ENCODE data around the gene KAZALD1. TPM values are rescaled to one million over a fixed set of nuclear protein-coding genes. Genes with fewer than 3 reads are reported as not detected.
"Not testable (repeated sequence)": the region's sequence is repeated elsewhere in the genome, so short reads cannot be mapped to it uniquely, and the experiment has no call there.

Gene KAZALD1
- total and polyA plus RNA-seq, 10 of the 15 experiments (the other 5 are each of a cell fraction or from before 2014, with no cell fraction given), result 0.10 to 4.3 (median 1.9) TPM

- POLR2A ChIA-PET, result no interaction called here
- intact Hi-C loops (cut with micrococcal nuclease; ENCODE audit: unreplicated experiment), result loop anchor here (5.0 kb wide), 1 partner anchor 35 kb away; no protein-coding TSS in a partner anchor
These were observed 29.1 kb upstream of the KAZALD1 start for GRCh38 chr10:101032637-101033224.

GRCh38 chr10:101033276-101033675 is 28.5 kb upstream of the KAZALD1 start:
- Histone ChIP-seq H4K20me1 (ENCODE audit: control insufficient read depth, insufficient read depth) (no peaks in the 10 kb centered on the region), H3K27me3 (replicated peaks in 1 of 2; ENCODE audit: control insufficient read depth in 2 of 2, insufficient read depth in 2 of 2, low read length in 1 of 2) (peaks cover 4 to 9% of the 10 kb centered on the region in 2 experiments), H3K9me3 (replicated peaks; ENCODE audit: control insufficient read depth, insufficient read depth, low read length) (no peaks in the 10 kb centered on the region), H3K27ac (ENCODE audit: control insufficient read depth, insufficient read depth) (no peak overlapping the region), H3K79me2 (ENCODE audit: control insufficient read depth, insufficient read depth, low read length) (no peaks in the 10 kb centered on the region), H2AFZ (ENCODE audit: control insufficient read depth, low read depth, low read length) (no peak overlapping the region), H3K4me3 (no peak overlapping the region), H3K4me1 (ENCODE audit: control insufficient read depth, insufficient read depth, low read length) (peaks cover 21% of the 10 kb centered on the region), H3K4me2 (ENCODE audit: control insufficient read depth, insufficient read depth) (no peak overlapping the region), H3K9ac (ENCODE audit: control insufficient read depth, insufficient read depth, low read length) (no peak overlapping the region), H3K36me3 (ENCODE audit: control insufficient read depth in 2 of 2, insufficient read depth in 2 of 2, low read length in 1 of 2) (no peaks in the 10 kb centered on the region)
- CTCF ChIA-PET, result interaction anchor here (2.1 kb wide), 1 partner anchor 10 kb away, joined by 5 read pairs; no protein-coding TSS in a partner anchor
- 64% methylated on average over 3 of the region's 3 CpGs for WGBS (ENCODE audit: insufficient coverage, insufficient replicate concordance, low lambda C conversion rate, missing lambda C conversion rate)
- RAD21 ChIA-PET (ENCODE audit: unreplicated experiment), result no interaction called here
- BruUV-seq (replicated peaks), result no TSS peak
- POLR2A ChIA-PET, result no interaction called here
- DNase-seq (ENCODE audit: low read depth, low spot score) (no peak), FAIRE-seq (no peak), ATAC-seq (no peak)
- in situ Hi-C loops (cut with MboI) (no loop called here), intact Hi-C loops (cut with micrococcal nuclease; ENCODE audit: unreplicated experiment) (loop anchor here (5.0 kb wide), 1 partner anchor 34 kb away; no protein-coding TSS in a partner anchor)
- no peak for TF ChIP-seq ZZZ3 (IDR thresholded peaks at IDR 0.05; ENCODE audit: control insufficient read depth, insufficient read length, low read depth)
- no peak for TF ChIP-seq USF2 (IDR thresholded peaks at IDR 0.05; ENCODE audit: borderline replicate concordance, low read depth, low read length)
- TF ChIP-seq BCL11A (IDR thresholded peaks at IDR 0.05; ENCODE audit: low read depth, low read length), result no peak
- TF ChIP-seq YBX1 (IDR thresholded peaks at IDR 0.05), result no peak
- TF ChIP-seq MTA2 (IDR thresholded peaks at IDR 0.05; ENCODE audit: low read depth), result no peak
- SMC1A ChIA-PET (ENCODE audit: uncharacterized antibody, unreplicated experiment), result interaction anchor here (2.2 kb wide), 1 partner anchor 10 kb away, joined by 5 read pairs; no protein-coding TSS in a partner anchor

More at GRCh38 chr10:101032637-101033224, 29.1 kb upstream of the KAZALD1 start:
- H2AFZ ChIP-seq (ENCODE audit: control insufficient read depth, low read depth, low read length), result peak overlapping the region; percentile 91
- peaks cover 21% of the 10 kb centered on the region for H3K4me1 ChIP-seq (ENCODE audit: control insufficient read depth, insufficient read depth, low read length)
- CTCF ChIA-PET, result interaction anchor here (1.0 to 6.5 kb wide), 8 partner anchors 10 to 110 kb away, joined by 4 to 86 read pairs (median 12); partner anchors contain the start of gene KAZALD1
- SMC1A ChIA-PET (ENCODE audit: uncharacterized antibody, unreplicated experiment), result interaction anchor here (0.6 to 4.3 kb wide), 2 partner anchors 9 to 109 kb away, joined by 3 to 24 read pairs; no protein-coding TSS in a partner anchor
- H3K4me2 ChIP-seq (ENCODE audit: control insufficient read depth, insufficient read depth), result peak overlapping the region; percentile 95
- WGBS (ENCODE audit: insufficient coverage, insufficient replicate concordance, low lambda C conversion rate, missing lambda C conversion rate), result 41% methylated on average over 6 of the region's 6 CpGs
- H3K4me3 ChIP-seq, result peak overlapping the region; percentile 64; the same call in 1 of the 2 replicates
- 0 out of 2 replicates have a peak, but pooled peaks have one; percentile 23 for TF ChIP-seq HDGF (IDR thresholded peaks at IDR 0.05)
- no peak for TF ChIP-seq BRCA1 (IDR thresholded peaks at IDR 0.05; ENCODE audit: low read depth, low read length)
- no peaks in the 10 kb centered on the region for H3K9me3 ChIP-seq (replicated peaks; ENCODE audit: control insufficient read depth, insufficient read depth, low read length)
- no TSS peak for BruUV-seq (replicated peaks)
- no peak overlapping the region for H3K27ac ChIP-seq (ENCODE audit: control insufficient read depth, insufficient read depth)
- peak; percentile 21 for ATAC-seq
- no peaks in the 10 kb centered on the region for H4K20me1 ChIP-seq (ENCODE audit: control insufficient read depth, insufficient read depth)
- in situ Hi-C loops (cut with MboI), result no loop called here
- H3K79me2 ChIP-seq (ENCODE audit: control insufficient read depth, insufficient read depth, low read length), result no peaks in the 10 kb centered on the region
- no peak for DNase-seq (ENCODE audit: low read depth, low spot score)
- peaks cover 4 to 9% of the 10 kb centered on the region in 2 experiments for H3K27me3 ChIP-seq (replicated peaks in 1 of 2; ENCODE audit: control insufficient read depth in 2 of 2, insufficient read depth in 2 of 2, low read length in 1 of 2)
- no peaks in the 10 kb centered on the region for H3K36me3 ChIP-seq (ENCODE audit: control insufficient read depth in 2 of 2, insufficient read depth in 2 of 2, low read length in 1 of 2)
- FAIRE-seq, result peak; percentile 31
- peak overlapping the region; percentile 16; the same call in 1 of the 2 replicates for H3K9ac ChIP-seq (ENCODE audit: control insufficient read depth, insufficient read depth, low read length)
- RAD21 ChIA-PET (ENCODE audit: unreplicated experiment), result interaction anchor here (0.9 to 2.3 kb wide), 2 partner anchors 14 to 34 kb away, joined by 3 to 13 read pairs; no protein-coding TSS in a partner anchor

- H3K9me3 ChIP-seq (replicated peaks; ENCODE audit: control insufficient read depth, insufficient read depth, low read length); ATAC-seq; POLR2A ChIA-PET; BruUV-seq (replicated peaks); H2AFZ ChIP-seq (ENCODE audit: control insufficient read depth, low read depth, low read length); H3K27me3 ChIP-seq (replicated peaks in 1 of 2; ENCODE audit: control insufficient read depth in 2 of 2, insufficient read depth in 2 of 2, low read length in 1 of 2); in situ Hi-C loops (cut with MboI); H4K20me1 ChIP-seq (ENCODE audit: control insufficient read depth, insufficient read depth); H3K27ac ChIP-seq (ENCODE audit: control insufficient read depth, insufficient read depth); DNase-seq (ENCODE audit: low read depth, low spot score); H3K9ac ChIP-seq (ENCODE audit: control insufficient read depth, insufficient read depth, low read length); H3K79me2 ChIP-seq (ENCODE audit: control insufficient read depth, insufficient read depth, low read length); H3K4me2 ChIP-seq (ENCODE audit: control insufficient read depth, insufficient read depth); H3K4me3 ChIP-seq; FAIRE-seq; H3K36me3 ChIP-seq (ENCODE audit: control insufficient read depth in 2 of 2, insufficient read depth in 2 of 2, low read length in 1 of 2): not testable (repeated sequence)
- peaks cover 21% of the 10 kb centered on the region for H3K4me1 ChIP-seq (ENCODE audit: control insufficient read depth, insufficient read depth, low read length)
- CTCF ChIA-PET, result interaction anchor here (1.1 to 2.1 kb wide), 3 partner anchors 8 to 20 kb away, joined by 4 to 11 read pairs (median 5); no protein-coding TSS in a partner anchor
- SMC1A ChIA-PET (ENCODE audit: uncharacterized antibody, unreplicated experiment), result interaction anchor here (2.2 kb wide), 1 partner anchor 9 kb away, joined by 5 read pairs; no protein-coding TSS in a partner anchor
- WGBS (ENCODE audit: insufficient coverage, insufficient replicate concordance, low lambda C conversion rate, missing lambda C conversion rate), result 80% methylated on average over 4 of the region's 4 CpGs
- RAD21 ChIA-PET (ENCODE audit: unreplicated experiment), result interaction anchor here (0.6 kb wide), 1 partner anchor 8 kb away, joined by 3 read pairs; no protein-coding TSS in a partner anchor
- intact Hi-C loops (cut with micrococcal nuclease; ENCODE audit: unreplicated experiment), result loop anchor here (5.0 kb wide), 1 partner anchor 33 kb away; no protein-coding TSS in a partner anchor
These were observed 27.4 kb upstream of the KAZALD1 start for GRCh38 chr10:101034404-101034803.

All from GM12878 (cell line).